ENCODE data around the gene PDSS2. TPM values are rescaled to one million over a fixed set of nuclear protein-coding genes. Genes with fewer than 3 reads are reported as not detected.

Gene PDSS2
- polyA plus RNA-seq, 1 donor (not counting 4 experiments of a cell fraction or from before 2014, with no cell fraction given): 12.5 TPM

DNA sequence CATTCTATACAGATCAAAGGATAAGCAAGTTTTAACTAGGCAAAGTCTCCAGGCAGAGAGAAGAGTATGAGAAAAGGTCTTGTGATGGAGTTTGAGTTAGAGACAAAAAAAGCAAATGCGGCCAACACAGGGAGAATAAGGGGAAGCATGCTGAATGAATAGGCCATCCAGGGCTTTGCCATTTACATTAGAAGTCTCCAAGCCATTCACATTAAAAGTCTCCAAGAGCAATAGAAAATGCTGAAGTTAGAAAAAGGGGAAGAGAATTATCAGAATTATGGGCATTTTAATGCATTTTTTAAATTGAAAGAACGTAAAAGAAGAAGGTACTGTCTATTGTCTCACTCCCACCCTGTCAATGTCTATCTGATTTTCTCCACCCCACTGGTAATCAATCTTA lies 49.4 kb downstream of the PDSS2 start:
- FAIRE-seq (no peak), DNase-seq (ENCODE audit: low read depth, low spot score) (no peak)

DNA sequence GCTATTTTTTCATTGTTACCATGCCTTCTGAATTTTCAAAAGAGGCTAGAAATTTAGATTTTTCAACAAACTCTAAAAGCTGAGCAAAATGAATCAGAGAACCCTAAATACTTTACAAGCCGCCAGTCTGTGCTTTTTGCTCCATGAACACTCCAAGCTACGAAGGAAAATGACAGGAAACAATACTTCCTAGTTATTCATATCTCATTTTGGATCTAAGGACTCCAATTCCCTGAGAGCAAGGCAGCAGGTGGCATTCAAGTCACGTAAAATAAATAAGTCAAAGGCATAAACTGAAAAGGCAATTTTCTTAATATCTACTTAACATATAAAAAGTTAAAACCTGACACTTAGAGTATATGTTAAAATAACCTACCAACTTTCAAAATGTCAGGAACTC lies 50.6 kb downstream of the PDSS2 start:
- Histone ChIP-seq H3K4me2 (ENCODE audit: control insufficient read depth, extremely low read depth, insufficient read depth, low read depth, low read length) (no peak overlapping the region), H3K27ac (ENCODE audit: control insufficient read depth, insufficient read depth, low read length) (no peak overlapping the region), H3K36me3 (ENCODE audit: control insufficient read depth in 2 of 2, extremely low read depth in 1 of 2, insufficient read depth in 2 of 2, low read length in 2 of 2) (no peaks in the 10 kb centered on the region), H3K27me3 (ENCODE audit: control insufficient read depth, extremely low read depth, insufficient read depth, low read length) (no peaks in the 10 kb centered on the region), H4K20me1 (ENCODE audit: control insufficient read depth, extremely low read depth, insufficient read depth, low read length) (no peaks in the 10 kb centered on the region), H2AFZ (ENCODE audit: control insufficient read depth, low read length) (no peak overlapping the region), H3K9ac (ENCODE audit: control insufficient read depth, extremely low read depth, insufficient read depth, low read length) (no peak overlapping the region), H3K4me1 (ENCODE audit: control insufficient read depth, extremely low read depth, insufficient read depth, low read length) (no peaks in the 10 kb centered on the region), H3K9me1 (ENCODE audit: control insufficient read depth, extremely low read depth, insufficient read depth, low read length) (no peaks in the 10 kb centered on the region), H3K4me3 (ENCODE audit: control insufficient read depth in 2 of 3, extremely low read depth in 1 of 3, insufficient read depth in 2 of 3, low read depth in 1 of 3, low read length in 3 of 3) (no peak overlapping the region), H3K9me3 (ENCODE audit: control insufficient read depth, low read depth, low read length) (no peaks in the 10 kb centered on the region), H3K79me2 (ENCODE audit: control insufficient read depth, insufficient read depth, low read length) (no peaks in the 10 kb centered on the region)
- no peak for FAIRE-seq
- DNase-seq (ENCODE audit: low read depth, low spot score): no peak
- dilution Hi-C loops (cut with MboI; ENCODE audit: extremely low pct_ligation_motif_present, low sequenced_read_pairs): no loop called here
- TF ChIP-seq EZH2 (IDR thresholded peaks at IDR 0.05; ENCODE audit: low read length): no peak
- TF ChIP-seq, protein P1, sequence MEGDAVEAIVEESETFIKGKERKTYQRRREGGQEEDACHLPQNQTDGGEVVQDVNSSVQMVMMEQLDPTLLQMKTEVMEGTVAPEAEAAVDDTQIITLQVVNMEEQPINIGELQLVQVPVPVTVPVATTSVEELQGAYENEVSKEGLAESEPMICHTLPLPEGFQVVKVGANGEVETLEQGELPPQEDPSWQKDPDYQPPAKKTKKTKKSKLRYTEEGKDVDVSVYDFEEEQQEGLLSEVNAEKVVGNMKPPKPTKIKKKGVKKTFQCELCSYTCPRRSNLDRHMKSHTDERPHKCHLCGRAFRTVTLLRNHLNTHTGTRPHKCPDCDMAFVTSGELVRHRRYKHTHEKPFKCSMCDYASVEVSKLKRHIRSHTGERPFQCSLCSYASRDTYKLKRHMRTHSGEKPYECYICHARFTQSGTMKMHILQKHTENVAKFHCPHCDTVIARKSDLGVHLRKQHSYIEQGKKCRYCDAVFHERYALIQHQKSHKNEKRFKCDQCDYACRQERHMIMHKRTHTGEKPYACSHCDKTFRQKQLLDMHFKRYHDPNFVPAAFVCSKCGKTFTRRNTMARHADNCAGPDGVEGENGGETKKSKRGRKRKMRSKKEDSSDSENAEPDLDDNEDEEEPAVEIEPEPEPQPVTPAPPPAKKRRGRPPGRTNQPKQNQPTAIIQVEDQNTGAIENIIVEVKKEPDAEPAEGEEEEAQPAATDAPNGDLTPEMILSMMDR (optimal IDR thresholded peaks at IDR 0.05 in 1 of 3, IDR thresholded peaks at IDR 0.05 in 1 of 3, conservative IDR thresholded peaks at IDR 0.05 in 1 of 3; ENCODE audit: extremely low read depth in 1 of 3, insufficient read depth in 2 of 3, low read length in 3 of 3): no peak

More for the DNA sequence above, 49.4 kb downstream of the PDSS2 start:
- H3K79me2 ChIP-seq (ENCODE audit: control insufficient read depth, insufficient read depth, low read length): no peaks in the 10 kb centered on the region
- no peak for TF ChIP-seq EZH2 (IDR thresholded peaks at IDR 0.05; ENCODE audit: low read length)
- TF ChIP-seq, protein P1 (optimal IDR thresholded peaks at IDR 0.05 in 1 of 3, IDR thresholded peaks at IDR 0.05 in 1 of 3, conservative IDR thresholded peaks at IDR 0.05 in 1 of 3; ENCODE audit: extremely low read depth in 1 of 3, insufficient read depth in 2 of 3, low read length in 3 of 3): no peak
- no peaks in the 10 kb centered on the region for H3K36me3 ChIP-seq (ENCODE audit: control insufficient read depth in 2 of 2, extremely low read depth in 1 of 2, insufficient read depth in 2 of 2, low read length in 2 of 2)
- no peak overlapping the region for H2AFZ ChIP-seq (ENCODE audit: control insufficient read depth, low read length)
- no peaks in the 10 kb centered on the region for H3K27me3 ChIP-seq (ENCODE audit: control insufficient read depth, extremely low read depth, insufficient read depth, low read length)
- H3K4me1 ChIP-seq (ENCODE audit: control insufficient read depth, extremely low read depth, insufficient read depth, low read length): no peaks in the 10 kb centered on the region
- H3K9me1 ChIP-seq (ENCODE audit: control insufficient read depth, extremely low read depth, insufficient read depth, low read length): no peaks in the 10 kb centered on the region
- no peak overlapping the region for H3K9ac ChIP-seq (ENCODE audit: control insufficient read depth, extremely low read depth, insufficient read depth, low read length)
- H3K4me2 ChIP-seq (ENCODE audit: control insufficient read depth, extremely low read depth, insufficient read depth, low read depth, low read length): no peak overlapping the region
- dilution Hi-C loops (cut with MboI; ENCODE audit: extremely low pct_ligation_motif_present, low sequenced_read_pairs): no loop called here
- no peaks in the 10 kb centered on the region for H4K20me1 ChIP-seq (ENCODE audit: control insufficient read depth, extremely low read depth, insufficient read depth, low read length)
- no peak overlapping the region for H3K27ac ChIP-seq (ENCODE audit: control insufficient read depth, insufficient read depth, low read length)
- H3K4me3 ChIP-seq (ENCODE audit: control insufficient read depth in 2 of 3, extremely low read depth in 1 of 3, insufficient read depth in 2 of 3, low read depth in 1 of 3, low read length in 3 of 3): no peak overlapping the region
- H3K9me3 ChIP-seq (ENCODE audit: control insufficient read depth, low read depth, low read length): no peaks in the 10 kb centered on the region

Measured in keratinocyte (primary cell).